GM12865 (cell line): ENCODE results near the gene FLCN.

Experiments used
- DNase-seq: peaks from one replicate; pipeline ENCODE4 v3.0.0; 2010; ENCODE audit warnings: low read depth
- H3K4me3 ChIP-seq: 2 replicates; pipeline ENCODE4 v1.5.1; 2011; ENCODE audit warnings: mild to moderate bottlenecking, low read depth, low read length, control low read depth
- CTCF ChIP-seq: IDR thresholded peaks from 2 replicates; pipeline ENCODE4 v1.5.1; 2011; ENCODE audit warnings: low read length, control low read depth, low read depth, inconsistent platforms; ENCODE audit not compliant: insufficient read depth; ENCODE audit errors: missing control alignments

The FLCN gene

DNA sequence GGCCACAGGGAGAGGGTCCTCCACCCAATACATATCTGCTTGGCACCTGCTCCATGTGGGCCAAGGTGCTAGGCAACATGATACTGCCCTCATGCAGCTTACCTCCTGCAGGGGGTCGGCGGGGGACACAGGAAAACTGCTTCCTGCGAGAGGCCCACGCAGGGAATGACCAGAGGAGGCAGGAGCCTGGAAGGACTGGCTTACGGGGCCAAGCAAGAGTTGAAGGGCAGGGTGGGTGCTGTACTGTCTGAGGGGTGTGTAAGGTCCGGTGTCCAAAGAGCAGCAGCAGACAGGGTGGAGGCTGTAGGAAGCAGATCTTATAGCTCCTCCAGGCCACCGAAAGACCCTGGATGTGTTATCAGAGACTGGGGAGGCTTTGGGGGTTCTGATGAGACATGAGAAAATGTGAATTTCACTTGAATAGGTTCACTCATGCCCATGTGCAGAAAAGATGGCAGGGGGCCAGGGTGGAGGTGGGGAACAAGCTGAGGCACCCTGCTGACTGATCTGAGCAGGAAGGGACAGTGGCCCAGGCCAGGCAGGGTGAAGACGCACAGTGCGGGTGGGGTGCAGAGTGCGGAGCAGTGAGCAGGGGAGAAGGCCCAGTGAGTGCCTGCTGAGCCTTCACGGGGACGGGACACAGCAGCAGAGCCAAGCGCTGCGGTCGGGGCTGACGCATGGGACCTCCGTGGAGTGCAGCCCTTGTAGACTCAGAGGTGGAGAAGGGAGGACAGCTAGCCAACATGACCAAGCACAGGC lies 8.3 kb downstream of the FLCN start:
- DNase-seq = no peak
- no peak overlapping the region for H3K4me3 ChIP-seq
- no peak for TF ChIP-seq CTCF

GRCh38 chr17:17227608-17228520 lies 9.1 kb downstream of the FLCN start:
- no peak overlapping the region for H3K4me3 ChIP-seq
- no peak for DNase-seq
- TF ChIP-seq CTCF = no peak

- DNase-seq = no peak
- H3K4me3 ChIP-seq = no peak overlapping the region
- no peak for TF ChIP-seq CTCF
Measured at GRCh38 chr17:17226451-17227265, 10.3 kb downstream of the FLCN start.

DNA sequence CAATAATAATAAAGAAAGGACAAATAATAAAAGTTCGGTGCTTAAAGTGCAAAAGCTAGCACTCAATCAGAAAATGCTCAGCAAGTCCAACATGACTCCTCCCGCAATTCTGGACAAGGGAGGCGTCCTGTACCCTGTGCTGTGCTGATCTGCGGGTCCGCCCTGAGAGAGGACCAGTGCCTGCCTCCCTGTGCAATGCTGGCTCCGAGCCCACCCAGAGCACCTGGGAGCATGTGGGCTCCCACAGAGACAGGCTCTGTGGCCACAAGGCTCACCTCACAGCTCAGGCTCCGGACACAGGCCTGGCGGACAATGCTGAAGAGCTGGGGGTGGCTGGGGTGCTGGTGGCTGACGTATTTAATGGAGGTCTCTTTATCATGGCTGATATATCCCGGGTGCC lies 11.1 kb downstream of the FLCN start:
- DNase-seq = no peak
- H3K4me3 ChIP-seq = no peak overlapping the region
- TF ChIP-seq CTCF = no peak

GRCh38 chr17:17224137-17224536 lies 12.8 kb downstream of the FLCN start:
- H3K4me3 ChIP-seq = no peak overlapping the region
- no peak for DNase-seq
- no peak for TF ChIP-seq CTCF

DNA sequence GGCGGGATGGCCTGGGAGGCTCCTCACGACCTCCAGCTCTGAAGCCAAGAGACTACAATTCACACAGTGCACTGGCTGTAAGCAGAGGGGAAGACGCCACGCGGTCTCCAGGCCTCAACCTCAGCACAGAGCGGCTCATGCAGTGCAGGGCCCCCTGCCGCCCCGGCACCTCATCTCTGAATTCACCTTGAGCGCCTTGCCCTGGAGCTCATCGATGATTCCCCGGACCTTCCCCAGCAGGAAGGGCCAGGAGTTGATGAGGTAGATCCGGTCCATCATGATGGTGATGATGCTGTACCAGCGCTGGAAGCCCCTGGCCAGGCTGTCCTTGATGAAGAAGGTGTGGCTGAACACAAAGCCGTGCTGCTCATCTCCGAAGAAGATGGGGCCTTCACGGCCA lies 13.2 kb downstream of the FLCN start:
- no peak for TF ChIP-seq CTCF
- DNase-seq = no peak
- H3K4me3 ChIP-seq = no peak overlapping the region
